ENCODE data around the gene LRRC8C. TPM values are rescaled to one million over a fixed set of nuclear protein-coding genes. Genes with fewer than 3 reads are reported as not detected.

LRRC8C gene
- total and polyA plus RNA-seq, 11 donors: 3.2 to 16.3 (median 9.2) TPM

- TF ChIP-seq CTCF (IDR thresholded peaks at IDR 0.05) (no peak), POLR2A (IDR thresholded peaks at IDR 0.05) (no peak)
- no peaks in the 10 kb centered on the region for H3K36me3 ChIP-seq
- ATAC-seq: no peak
- WGBS, 4 donors: 32 to 93% (median 88%) methylated on average over 1 of the region's 1 CpG
- H3K27me3 ChIP-seq: no peaks in the 10 kb centered on the region
- no peak overlapping the region for H3K27ac ChIP-seq
- no peak overlapping the region for H3K4me3 ChIP-seq
- no peak for DNase-seq
- H3K9me3 ChIP-seq: no peaks in the 10 kb centered on the region
- intact Hi-C loops (cut with DNase I): loop anchor here in 5 of 10 donors (2.0 to 10.0 kb wide), 4 partner anchors 71 to 283 kb away; no protein-coding TSS in a partner anchor
- H3K4me1 ChIP-seq: peaks cover 0 to 28% (median 18%) of the 10 kb centered on the region in 12 donors
Observed at GRCh38 chr1:89765774-89766173, 132.9 kb downstream of the LRRC8C start.

- no peak for TF ChIP-seq CTCF (IDR thresholded peaks at IDR 0.05)
- Histone ChIP-seq H3K4me3 (no peak overlapping the region), H3K27ac (no peak overlapping the region), H3K36me3 (no peaks in the 10 kb centered on the region), H3K27me3 (no peaks in the 10 kb centered on the region), H3K4me1 (peaks cover 0 to 12% (median 3%) of the 10 kb centered on the region in 12 donors), H3K9me3 (no peaks in the 10 kb centered on the region)
- intact Hi-C loops (cut with DNase I): loop anchor here in 5 of 10 donors (2.0 to 10.0 kb wide), 4 partner anchors 73 to 285 kb away; no protein-coding TSS in a partner anchor
- no peak for ATAC-seq
- WGBS, 4 donors: 98 to 99% (median 98%) methylated on average over 1 of the region's 1 CpG
- DNase-seq: no peak
Observed at GRCh38 chr1:89767618-89768017, 134.7 kb downstream of the LRRC8C start.

Other genes with a start within 250 kb of the LRRC8C start
- gene LRRC8B, start 108.3 kb upstream of the LRRC8C start, total RNA-seq: 10 to 100 TPM in 1 of 9 donors, 1 to 10 TPM in 8; 3.4 to 10.4 (median 5.0) TPM
- gene LRRC8B, start 108.3 kb upstream of the LRRC8C start, polyA plus RNA-seq: 1 to 10 TPM in 1 of 2 donors, under 1 TPM in 1; 0.91 to 4.7 TPM
- 10 to 100 TPM in 3 of 9 donors, 1 to 10 TPM in 6; 5.7 to 13.0 (median 8.0) TPM for gene LRRC8D, start 187.9 kb downstream of the LRRC8C start, total RNA-seq
- gene LRRC8D, start 187.9 kb downstream of the LRRC8C start, polyA plus RNA-seq: 10 to 100 TPM in 1 of 2 donors, 1 to 10 TPM in 1; 2.1 to 16.5 TPM

All from heart left ventricle (tissue), 16 donors.